AG10803 (cell line): ENCODE data around the gene FBLN2.

ENCODE experiments used
- DNase-seq: peaks from one replicate; pipeline ENCODE4 v3.0.0; 2010; ENCODE audit warnings: low read depth
- H3K4me3 ChIP-seq: 2 replicates; pipeline ENCODE4 v1.5.1; 2011; ENCODE audit warnings: mild to moderate bottlenecking, low read length, control low read depth
- CTCF ChIP-seq: conservative IDR thresholded peaks from 2 replicates; pipeline ENCODE4 v1.5.1; 2011; ENCODE audit warnings: mild to moderate bottlenecking, low read length, control low read depth, inconsistent platforms

Gene FBLN2

GRCh38 chr3:13662238-13662847 is 113.4 kb downstream of the FBLN2 start:
- no peak for DNase-seq
- no peak overlapping the region for H3K4me3 ChIP-seq
- TF ChIP-seq CTCF: no peak

- H3K4me3 ChIP-seq: no peak overlapping the region
- no peak for TF ChIP-seq CTCF
- no peak for DNase-seq
Measured at GRCh38 chr3:13663781-13664535, 115.0 kb downstream of the FBLN2 start.

- no peak for TF ChIP-seq CTCF
- DNase-seq: no peak
- H3K4me3 ChIP-seq: no peak overlapping the region
Measured at GRCh38 chr3:13665582-13666226, 116.8 kb downstream of the FBLN2 start.

GRCh38 chr3:13666227-13666619 is 117.3 kb downstream of the FBLN2 start:
- no peak for DNase-seq
- no peak for TF ChIP-seq CTCF
- no peak overlapping the region for H3K4me3 ChIP-seq

- H3K4me3 ChIP-seq: no peak overlapping the region
- no peak for DNase-seq
Measured at GRCh38 chr3:13666781-13667709, 118.1 kb downstream of the FBLN2 start.

GRCh38 chr3:13668136-13668535 is 119.2 kb downstream of the FBLN2 start:
- TF ChIP-seq CTCF: no peak
- DNase-seq: no peak
- no peak overlapping the region for H3K4me3 ChIP-seq

More at GRCh38 chr3:13666781-13667709, 118.1 kb downstream of the FBLN2 start:
- TF ChIP-seq CTCF: no peak
